ENCODE measurements around the gene DBN1.

DNA sequence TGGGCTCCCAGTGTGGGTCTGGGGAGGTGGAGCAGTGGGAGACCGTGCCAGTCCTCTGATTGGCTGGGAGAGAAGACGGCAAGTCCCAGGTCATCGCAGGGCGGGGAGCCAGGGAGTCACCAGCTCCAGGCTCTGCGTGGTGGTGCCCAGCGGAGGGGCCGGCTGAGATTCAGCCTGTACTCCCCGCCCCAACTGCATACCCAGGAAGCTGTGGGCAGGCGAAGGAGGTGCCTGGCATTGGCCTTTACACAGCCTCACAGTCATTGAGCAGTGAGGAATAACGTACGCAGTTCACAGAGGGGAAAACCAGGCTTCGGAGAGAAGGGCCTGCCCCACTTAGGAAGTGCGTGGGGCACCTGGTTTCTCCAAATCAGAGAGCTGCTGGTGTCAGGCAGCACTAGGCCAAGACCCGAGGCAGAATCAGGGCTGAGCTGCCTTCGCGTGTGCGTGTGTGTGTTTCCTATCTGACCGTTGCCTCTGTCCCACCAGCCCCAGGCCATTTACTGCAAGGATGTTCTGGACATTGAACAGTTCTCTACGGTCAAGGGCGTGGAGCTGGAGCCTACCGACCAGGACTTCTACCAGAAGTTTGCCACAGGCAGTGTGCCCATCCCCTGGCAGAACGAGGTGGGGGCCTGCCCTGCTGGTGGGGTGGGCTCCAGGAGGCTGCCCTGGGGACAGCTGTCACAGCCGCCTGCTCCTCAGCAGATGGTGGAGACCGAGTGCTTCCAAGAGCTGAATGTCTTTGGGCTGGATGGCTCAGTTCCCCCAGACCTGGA, 33.0 kb downstream of the DBN1 start:
- TF ChIP-seq, protein P1, sequence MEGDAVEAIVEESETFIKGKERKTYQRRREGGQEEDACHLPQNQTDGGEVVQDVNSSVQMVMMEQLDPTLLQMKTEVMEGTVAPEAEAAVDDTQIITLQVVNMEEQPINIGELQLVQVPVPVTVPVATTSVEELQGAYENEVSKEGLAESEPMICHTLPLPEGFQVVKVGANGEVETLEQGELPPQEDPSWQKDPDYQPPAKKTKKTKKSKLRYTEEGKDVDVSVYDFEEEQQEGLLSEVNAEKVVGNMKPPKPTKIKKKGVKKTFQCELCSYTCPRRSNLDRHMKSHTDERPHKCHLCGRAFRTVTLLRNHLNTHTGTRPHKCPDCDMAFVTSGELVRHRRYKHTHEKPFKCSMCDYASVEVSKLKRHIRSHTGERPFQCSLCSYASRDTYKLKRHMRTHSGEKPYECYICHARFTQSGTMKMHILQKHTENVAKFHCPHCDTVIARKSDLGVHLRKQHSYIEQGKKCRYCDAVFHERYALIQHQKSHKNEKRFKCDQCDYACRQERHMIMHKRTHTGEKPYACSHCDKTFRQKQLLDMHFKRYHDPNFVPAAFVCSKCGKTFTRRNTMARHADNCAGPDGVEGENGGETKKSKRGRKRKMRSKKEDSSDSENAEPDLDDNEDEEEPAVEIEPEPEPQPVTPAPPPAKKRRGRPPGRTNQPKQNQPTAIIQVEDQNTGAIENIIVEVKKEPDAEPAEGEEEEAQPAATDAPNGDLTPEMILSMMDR (IDR thresholded peaks at IDR 0.05) = no peak
- TF ChIP-seq POLR2A (IDR thresholded peaks at IDR 0.05) = no peak
